Endothelial cell of umbilical vein (primary cell): Measurements from ENCODE around the gene ST13. TPM values are rescaled to one million over a fixed set of nuclear protein-coding genes. Genes with fewer than 3 reads are reported as not detected.

Source experiments
- BruUV-seq: library from RNA; stranded (reverse); fragments of 400-500 nt; replicated peaks from 2 replicates; lab custom pipeline; 2021; lab: Mats Ljungman, UMichigan
- CTCF ChIA-PET: fragments of 300-600, 350-600 bp; sonication (Branson Sonifier 250); formaldehyde crosslinking; loops from one replicate; lab custom pipeline; 2021; ENCODE audit warnings: antibody characterized with exemption, inconsistent platforms; lab: Charles Lee
- POLR2A ChIA-PET: fragments of 300-600, 350-600 bp; sonication (Branson Sonifier 250); formaldehyde crosslinking; loops from one replicate; lab custom pipeline; 2021; ENCODE audit warnings: antibody characterized with exemption, inconsistent platforms; lab: Charles Lee
- DNase-seq: peaks from one replicate; pipeline ENCODE4 v3.0.0-alpha.2; 2011; ENCODE audit warnings: low read depth, low spot score
- FAIRE-seq: peaks from 2 replicates; lab custom pipeline; 2011; peaks lifted over from hg19 to GRCh38; lab: Jason Lieb, UNC
- H2AFZ ChIP-seq: 2 replicates; pipeline ENCODE4 v1.6.0; 2012; ENCODE audit warnings: low read depth, low read length, control low read depth, inconsistent platforms
- H3K27ac ChIP-seq: 2 replicates; pipeline ENCODE4 v1.5.1; 2011; ENCODE audit warnings: low read depth, mild to moderate bottlenecking, control low read depth, low read length, moderate library complexity; ENCODE audit not compliant: insufficient read depth
- H3K27me3 ChIP-seq, 2 experiments: 2 replicates each; pipeline versions ENCODE4 v1.6.0 to v1.6.1; 2011; ENCODE audit warnings: low read length in 2 of 2, mixed read lengths in 1 of 2; ENCODE audit not compliant: control insufficient read depth in 2 of 2, insufficient read depth in 2 of 2
- H3K36me3 ChIP-seq, 2 experiments: 2 replicates in 1 of 2; 3 replicates in 1 of 2; pipeline ENCODE4 v1.5.1; 2011; ENCODE audit warnings: low read length in 2 of 2, mild to moderate bottlenecking in 1 of 2, moderate library complexity in 1 of 2; ENCODE audit not compliant: control insufficient read depth in 2 of 2, insufficient read depth in 2 of 2; ENCODE audit errors: extremely low read depth in 1 of 2
- H3K4me1 ChIP-seq: 3 replicates; pipeline ENCODE4 v1.5.1; 2011; ENCODE audit warnings: mild to moderate bottlenecking, low read length; ENCODE audit not compliant: control insufficient read depth, insufficient read depth; ENCODE audit errors: extremely low read depth
- H3K4me2 ChIP-seq: 2 replicates; pipeline ENCODE4 v1.6.1; 2011; ENCODE audit warnings: low read length, control low read depth, mixed read lengths; ENCODE audit not compliant: insufficient read depth
- H3K4me3 ChIP-seq, 3 experiments: fragments of 200-600 bp in 1 of 3; sonication (generic), shearing (Covaris generic) in 1 of 3; replicated peaks in 1 of 3; 2 replicates each; pipeline ENCODE4 v1.5.1; 2011 to 2016; ENCODE audit warnings: control low read depth in 3 of 3, low read length in 3 of 3, mild to moderate bottlenecking in 2 of 3, inconsistent platforms in 1 of 3, low read depth in 1 of 3, moderate library complexity in 1 of 3; ENCODE audit not compliant: insufficient read depth in 1 of 3
- H3K79me2 ChIP-seq: 2 replicates; pipeline ENCODE4 v1.6.0; 2012; ENCODE audit warnings: low read length, inconsistent platforms; ENCODE audit not compliant: control insufficient read depth, insufficient read depth
- H3K9ac ChIP-seq: replicated peaks from 2 replicates; pipeline ENCODE3; 2011; ENCODE audit warnings: low read length, control low read depth; ENCODE audit not compliant: insufficient read depth; ENCODE audit errors: extremely low read depth
- H3K9me1 ChIP-seq: replicated peaks from 3 replicates; pipeline ENCODE4 v1.6.0; 2011; ENCODE audit warnings: mild to moderate bottlenecking, low read length; ENCODE audit not compliant: control insufficient read depth, insufficient read depth; ENCODE audit errors: extremely low read depth
- H3K9me3 ChIP-seq: replicated peaks from 2 replicates; pipeline ENCODE4 v1.5.1; 2012; ENCODE audit warnings: low read length, inconsistent platforms; ENCODE audit not compliant: control insufficient read depth, insufficient read depth
- H4K20me1 ChIP-seq: replicated peaks from 2 replicates; pipeline ENCODE3; 2011; ENCODE audit warnings: mild to moderate bottlenecking, low read length; ENCODE audit not compliant: control insufficient read depth, insufficient read depth; ENCODE audit errors: extremely low read depth
- EZH2 ChIP-seq: IDR thresholded peaks from 2 replicates; pipeline ENCODE4 v1.6.1; 2012; ENCODE audit warnings: borderline replicate concordance, low read depth, mild to moderate bottlenecking, moderate library complexity, low read length, inconsistent platforms; ENCODE audit not compliant: severe bottlenecking
- FOS ChIP-seq: IDR thresholded peaks from 2 replicates; pipeline ENCODE4 v1.6.1; 2011; ENCODE audit warnings: mild to moderate bottlenecking, low read length, moderate library complexity, borderline replicate concordance; ENCODE audit not compliant: insufficient read depth
- GATA2 ChIP-seq: IDR thresholded peaks from 2 replicates; pipeline ENCODE4 v1.7.0; 2011; ENCODE audit warnings: low read depth, mild to moderate bottlenecking, moderate library complexity, mixed read lengths, low read length; ENCODE audit not compliant: insufficient read length, insufficient read depth
- JUN ChIP-seq: IDR thresholded peaks from 2 replicates; pipeline ENCODE4 v1.6.1; 2011; ENCODE audit warnings: borderline replicate concordance, low read depth; ENCODE audit not compliant: insufficient read length, insufficient read depth
- MYC ChIP-seq: IDR thresholded peaks from one replicate; pipeline ENCODE4 v1.6.1; 2011; ENCODE audit warnings: mild to moderate bottlenecking, low read depth, low read length
- POLR2A ChIP-seq: IDR thresholded peaks from 2 replicates; pipeline ENCODE4 v1.6.1; 2012; ENCODE audit warnings: low read depth, mild to moderate bottlenecking, control low read depth, low read length
- POLR2AphosphoS5 ChIP-seq: IDR thresholded peaks from 2 replicates; pipeline ENCODE4 v1.6.1; 2012; ENCODE audit warnings: low read depth, mild to moderate bottlenecking, control low read depth, low read length, moderate library complexity; ENCODE audit not compliant: insufficient read depth
- dilution Hi-C: fragments of 300-500 bp; cut with MboI; formaldehyde crosslinking; loops from one replicate; pipeline ENCODE4 v1.15.0; 2019; ENCODE audit warnings: low sequenced_read_pairs; ENCODE audit not compliant: extremely low pct_ligation_motif_present
- intact Hi-C: fragments of 100-400 bp; cut with micrococcal nuclease; formaldehyde crosslinking; loops from one replicate; pipeline ENCODE4 v1.10.0; 2022
- polyA plus RNA-seq, 4 experiments: library from polyadenylated mRNA; depleted of rRNA in 3 of 4; stranded (reverse) in 3 of 4; unstranded in 1 of 4; fragments of >200 nt; gene quantifications; 2 replicates each; pipeline versions ENCODE4 v1.2.1 to v1.2.3, GENCODE V29; 2011 to 2012; ENCODE audit warnings: missing spikeins in 1 of 4
- total RNA-seq: library from RNA; stranded (reverse); gene quantifications from 2 replicates; pipeline ENCODE4 v1.2.3, GENCODE V29; 2021
- TF ChIP-seq, protein P1 (sequence below): IDR thresholded peaks from 2 replicates; pipeline ENCODE4 v1.6.1; 2011; ENCODE audit not compliant: insufficient read depth, insufficient read length
- TF ChIP-seq, protein P2 (sequence below), 2 donors: IDR thresholded peaks; 1 replicate in 1 of 2; 2 replicates in 1 of 2; pipeline ENCODE4 v1.5.1; 2011; ENCODE audit warnings: low read length in 2 of 2, mild to moderate bottlenecking in 2 of 2, moderate library complexity in 2 of 2, control low read depth in 1 of 2, inconsistent platforms in 1 of 2, low read depth in 1 of 2; ENCODE audit not compliant: insufficient read depth in 1 of 2; ENCODE audit errors: extremely low read depth in 1 of 2

Gene ST13
- total and polyA plus RNA-seq, 2 donors (not counting 3 experiments of a cell fraction or from before 2014, with no cell fraction given): 41.2 to 250 TPM

DNA sequence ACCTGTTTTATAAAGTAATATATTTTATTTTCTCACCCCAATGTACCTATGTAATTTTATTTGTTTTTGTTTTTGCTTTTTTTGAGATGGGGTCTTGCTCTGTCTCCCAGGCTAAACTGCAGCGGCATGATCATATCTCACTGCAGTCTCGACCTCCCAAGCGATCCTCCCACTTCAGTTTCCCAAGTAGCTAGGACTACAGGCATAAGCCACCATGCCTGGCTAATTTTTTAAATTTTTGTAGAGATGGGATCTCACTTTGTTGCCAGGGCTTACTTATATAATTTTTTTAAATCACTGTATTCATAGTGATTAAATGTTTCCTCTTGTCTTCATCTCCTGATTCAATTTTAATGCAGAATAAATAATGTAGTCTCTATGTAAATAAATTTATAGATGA is 18.7 kb upstream of the ST13 start:
- TF ChIP-seq EZH2 (no peak), GATA2 (no peak), POLR2A (no peak), POLR2AphosphoS5 (no peak), JUN (no peak), MYC (no peak), FOS (no peak)
- TF ChIP-seq, protein P1, sequence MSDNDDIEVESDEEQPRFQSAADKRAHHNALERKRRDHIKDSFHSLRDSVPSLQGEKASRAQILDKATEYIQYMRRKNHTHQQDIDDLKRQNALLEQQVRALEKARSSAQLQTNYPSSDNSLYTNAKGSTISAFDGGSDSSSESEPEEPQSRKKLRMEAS: no peak
- TF ChIP-seq, protein P2, sequence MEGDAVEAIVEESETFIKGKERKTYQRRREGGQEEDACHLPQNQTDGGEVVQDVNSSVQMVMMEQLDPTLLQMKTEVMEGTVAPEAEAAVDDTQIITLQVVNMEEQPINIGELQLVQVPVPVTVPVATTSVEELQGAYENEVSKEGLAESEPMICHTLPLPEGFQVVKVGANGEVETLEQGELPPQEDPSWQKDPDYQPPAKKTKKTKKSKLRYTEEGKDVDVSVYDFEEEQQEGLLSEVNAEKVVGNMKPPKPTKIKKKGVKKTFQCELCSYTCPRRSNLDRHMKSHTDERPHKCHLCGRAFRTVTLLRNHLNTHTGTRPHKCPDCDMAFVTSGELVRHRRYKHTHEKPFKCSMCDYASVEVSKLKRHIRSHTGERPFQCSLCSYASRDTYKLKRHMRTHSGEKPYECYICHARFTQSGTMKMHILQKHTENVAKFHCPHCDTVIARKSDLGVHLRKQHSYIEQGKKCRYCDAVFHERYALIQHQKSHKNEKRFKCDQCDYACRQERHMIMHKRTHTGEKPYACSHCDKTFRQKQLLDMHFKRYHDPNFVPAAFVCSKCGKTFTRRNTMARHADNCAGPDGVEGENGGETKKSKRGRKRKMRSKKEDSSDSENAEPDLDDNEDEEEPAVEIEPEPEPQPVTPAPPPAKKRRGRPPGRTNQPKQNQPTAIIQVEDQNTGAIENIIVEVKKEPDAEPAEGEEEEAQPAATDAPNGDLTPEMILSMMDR (IDR thresholded peaks at IDR 0.05; ENCODE audit: extremely low read depth in 1 of 2, insufficient read depth in 1 of 2, low read depth in 1 of 2, low read length in 2 of 2): no peak
- Histone ChIP-seq H3K27me3 (no peaks in the 10 kb centered on the region), H4K20me1 (no peaks in the 10 kb centered on the region), H3K9me1 (no peaks in the 10 kb centered on the region), H3K36me3 (no peaks in the 10 kb centered on the region), H3K4me1 (no peaks in the 10 kb centered on the region), H2AFZ (no peak overlapping the region), H3K4me2 (no peak overlapping the region), H3K79me2 (no peaks in the 10 kb centered on the region), H3K27ac (no peak overlapping the region), H3K9ac (no peak overlapping the region), H3K4me3 (no peak overlapping the region), H3K9me3 (no peaks in the 10 kb centered on the region)
- ChIA-PET CTCF (interaction anchor here (0.5 to 1.6 kb wide), 3 partner anchors 24 to 251 kb away, joined by 3 to 9 read pairs (median 5); no protein-coding TSS in a partner anchor), POLR2A (no interaction called here)
- no peak for FAIRE-seq
- dilution Hi-C loops (no loop called here), intact Hi-C loops (no loop called here)
- no TSS peak for BruUV-seq
- DNase-seq: no peak
